ENCODE measurements around the gene FAM98A.
A peak's percentile ranks its signal among the peaks of the same experiment; 100 is the strongest.

FAM98A gene

DNA sequence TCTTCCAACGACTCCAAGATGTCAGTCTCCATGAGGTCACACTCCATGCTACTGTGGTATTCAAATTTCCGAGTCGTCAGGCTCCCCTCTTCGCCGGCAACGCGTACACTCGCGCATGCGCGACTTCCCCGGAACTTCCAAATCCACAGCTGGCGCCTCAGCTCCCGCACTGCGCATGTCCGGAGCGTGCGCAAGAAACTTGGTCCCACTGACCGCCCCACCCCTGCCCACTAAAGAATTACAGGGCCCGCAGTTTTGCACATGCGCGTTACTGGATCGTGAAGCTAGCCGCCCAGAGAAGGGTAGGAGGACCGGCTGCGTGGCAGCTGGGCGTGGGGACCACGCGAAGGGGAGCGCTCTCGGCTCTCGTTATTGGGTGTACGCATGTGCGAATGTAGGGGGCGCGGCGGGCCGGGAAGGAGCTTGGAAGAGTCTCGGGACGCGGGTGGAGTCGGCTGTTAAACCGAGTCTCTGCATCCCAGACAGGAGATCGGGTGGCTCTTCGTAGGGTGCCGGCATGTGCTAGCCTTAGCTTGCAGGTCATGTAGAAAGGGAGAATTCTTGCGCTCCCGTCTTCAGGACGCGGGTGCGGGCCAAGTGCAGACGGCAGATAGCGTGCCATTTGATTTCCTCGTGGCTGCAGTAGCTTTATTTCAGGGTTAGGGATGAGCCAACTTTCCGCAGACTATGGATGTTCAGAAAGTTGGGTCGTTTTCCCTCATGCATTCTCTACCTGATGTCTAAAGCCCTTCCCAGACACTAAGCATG lies at the start of gene FAM98A:
Gene FAM98A, minus strand, starts transcription at position 125 of the 768 bp plus-strand sequence. Its CDS starts 78 bp downstream, at position 47.
- TF ChIP-seq, protein P1, sequence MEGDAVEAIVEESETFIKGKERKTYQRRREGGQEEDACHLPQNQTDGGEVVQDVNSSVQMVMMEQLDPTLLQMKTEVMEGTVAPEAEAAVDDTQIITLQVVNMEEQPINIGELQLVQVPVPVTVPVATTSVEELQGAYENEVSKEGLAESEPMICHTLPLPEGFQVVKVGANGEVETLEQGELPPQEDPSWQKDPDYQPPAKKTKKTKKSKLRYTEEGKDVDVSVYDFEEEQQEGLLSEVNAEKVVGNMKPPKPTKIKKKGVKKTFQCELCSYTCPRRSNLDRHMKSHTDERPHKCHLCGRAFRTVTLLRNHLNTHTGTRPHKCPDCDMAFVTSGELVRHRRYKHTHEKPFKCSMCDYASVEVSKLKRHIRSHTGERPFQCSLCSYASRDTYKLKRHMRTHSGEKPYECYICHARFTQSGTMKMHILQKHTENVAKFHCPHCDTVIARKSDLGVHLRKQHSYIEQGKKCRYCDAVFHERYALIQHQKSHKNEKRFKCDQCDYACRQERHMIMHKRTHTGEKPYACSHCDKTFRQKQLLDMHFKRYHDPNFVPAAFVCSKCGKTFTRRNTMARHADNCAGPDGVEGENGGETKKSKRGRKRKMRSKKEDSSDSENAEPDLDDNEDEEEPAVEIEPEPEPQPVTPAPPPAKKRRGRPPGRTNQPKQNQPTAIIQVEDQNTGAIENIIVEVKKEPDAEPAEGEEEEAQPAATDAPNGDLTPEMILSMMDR (IDR thresholded peaks at IDR 0.05) = no peak
- Histone ChIP-seq H3K4me1 (ENCODE audit: control insufficient read depth in 1 of 2, insufficient read depth in 1 of 2, low read depth in 1 of 2, low read length in 1 of 2) (peaks cover 12 to 16% of the 10 kb centered on the region in 2 experiments), H3K4me3 (ENCODE audit: low read depth in 1 of 2, low read length in 1 of 2) (peak within 1 kb of the TSS; percentile 80 to 96), H3K27me3 (no peaks in the 10 kb centered on the region), H3K9me3 (no peaks in the 10 kb centered on the region), H3K27ac (peak within 1 kb of the TSS; percentile 36), H3K36me3 (peaks cover 4% of the 10 kb centered on the region)

DNA sequence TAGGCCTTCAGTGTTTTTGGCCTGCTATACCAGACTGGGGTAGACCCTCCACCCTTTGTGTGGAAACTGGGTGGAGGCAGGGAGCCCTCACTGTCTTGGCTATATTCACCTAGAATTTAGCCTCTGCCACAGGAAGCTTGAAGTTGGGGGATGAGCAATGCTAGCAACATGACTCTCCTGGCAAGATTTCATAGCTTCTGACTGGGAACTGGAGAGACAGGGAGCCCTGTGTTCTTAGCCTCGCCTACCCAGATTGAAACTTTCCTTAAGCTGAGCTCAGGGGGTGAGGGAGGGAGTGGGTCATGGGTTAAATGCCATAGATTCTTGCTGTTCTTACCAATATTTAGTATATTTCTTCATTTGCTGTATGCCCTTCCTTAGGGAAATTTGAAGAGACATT lies 46.8 kb upstream of the FAM98A start:
- TF ChIP-seq, protein P1 (IDR thresholded peaks at IDR 0.05) = no peak
- H3K36me3 ChIP-seq = no peaks in the 10 kb centered on the region

GRCh38 chr2:33644215-33644614 lies 45.1 kb upstream of the FAM98A start:
- Histone ChIP-seq H3K4me1 (ENCODE audit: control insufficient read depth in 1 of 2, insufficient read depth in 1 of 2, low read depth in 1 of 2, low read length in 1 of 2) (no peaks in the 10 kb centered on the region), H3K27me3 (no peaks in the 10 kb centered on the region), H3K4me3 (ENCODE audit: low read depth in 1 of 2, low read length in 1 of 2) (no peak overlapping the region), H3K27ac (no peak overlapping the region), H3K36me3 (no peaks in the 10 kb centered on the region), H3K9me3 (no peaks in the 10 kb centered on the region)
- TF ChIP-seq, protein P1 (IDR thresholded peaks at IDR 0.05) = no peak

More for the DNA sequence above, 46.8 kb upstream of the FAM98A start:
- Histone ChIP-seq H3K9me3 (no peaks in the 10 kb centered on the region), H3K27ac (no peak overlapping the region), H3K27me3 (no peaks in the 10 kb centered on the region), H3K4me1 (ENCODE audit: control insufficient read depth in 1 of 2, insufficient read depth in 1 of 2, low read depth in 1 of 2, low read length in 1 of 2) (no peaks in the 10 kb centered on the region), H3K4me3 (ENCODE audit: low read depth in 1 of 2, low read length in 1 of 2) (no peak overlapping the region)

DNA sequence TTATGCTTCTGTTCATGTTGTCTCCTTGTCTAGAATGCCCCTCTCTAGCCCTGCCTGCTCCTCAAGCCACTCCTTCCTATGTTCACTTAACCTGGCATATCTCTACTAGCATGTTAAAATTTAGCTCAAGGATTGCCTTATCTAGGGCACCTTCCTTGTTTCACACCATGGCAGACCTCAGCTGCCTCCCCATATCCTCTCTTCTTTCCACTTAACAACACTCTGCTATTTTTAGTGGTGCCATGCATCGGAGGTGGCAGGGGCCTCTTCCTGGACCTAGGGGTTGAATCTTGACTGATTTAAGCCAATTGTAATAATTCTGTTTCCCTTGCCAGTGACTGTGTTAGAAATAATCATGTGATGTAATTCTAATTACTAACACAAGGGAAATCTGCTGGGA lies 36.9 kb upstream of the FAM98A start:
- H3K4me1 ChIP-seq (ENCODE audit: control insufficient read depth in 1 of 2, insufficient read depth in 1 of 2, low read depth in 1 of 2, low read length in 1 of 2) = no peaks in the 10 kb centered on the region
- H3K36me3 ChIP-seq = no peaks in the 10 kb centered on the region
- no peaks in the 10 kb centered on the region for H3K9me3 ChIP-seq
- TF ChIP-seq, protein P1 (IDR thresholded peaks at IDR 0.05) = no peak
- H3K27me3 ChIP-seq = no peaks in the 10 kb centered on the region
- no peak overlapping the region for H3K27ac ChIP-seq
- no peak overlapping the region for H3K4me3 ChIP-seq (ENCODE audit: low read depth in 1 of 2, low read length in 1 of 2)

GRCh38 chr2:33634261-33634910 lies 35.3 kb upstream of the FAM98A start:
- TF ChIP-seq, protein P1 (IDR thresholded peaks at IDR 0.05) = no peak
- H3K27ac ChIP-seq = no peak overlapping the region
- H3K4me1 ChIP-seq (ENCODE audit: control insufficient read depth in 1 of 2, insufficient read depth in 1 of 2, low read depth in 1 of 2, low read length in 1 of 2) = no peaks in the 10 kb centered on the region
- H3K4me3 ChIP-seq (ENCODE audit: low read depth in 1 of 2, low read length in 1 of 2) = no peak overlapping the region
- no peaks in the 10 kb centered on the region for H3K36me3 ChIP-seq
- no peaks in the 10 kb centered on the region for H3K27me3 ChIP-seq
- no peaks in the 10 kb centered on the region for H3K9me3 ChIP-seq

Data from neutrophil (primary cell).